HG02938 (cell line): ENCODE results near the gene C2CD3.
"Not testable (repeated sequence)": the region's sequence is repeated elsewhere in the genome, so short reads cannot be mapped to it uniquely, and the experiment has no call there.

ENCODE experiments used
- ATAC-seq: cut with Tn5 transposase; IDR thresholded peaks from one replicate; pipeline ENCODE4 v1.9.1; 2021; ENCODE audit warnings: mild to moderate bottlenecking, moderate library complexity; ENCODE audit not compliant: unreplicated experiment

The C2CD3 gene

DNA sequence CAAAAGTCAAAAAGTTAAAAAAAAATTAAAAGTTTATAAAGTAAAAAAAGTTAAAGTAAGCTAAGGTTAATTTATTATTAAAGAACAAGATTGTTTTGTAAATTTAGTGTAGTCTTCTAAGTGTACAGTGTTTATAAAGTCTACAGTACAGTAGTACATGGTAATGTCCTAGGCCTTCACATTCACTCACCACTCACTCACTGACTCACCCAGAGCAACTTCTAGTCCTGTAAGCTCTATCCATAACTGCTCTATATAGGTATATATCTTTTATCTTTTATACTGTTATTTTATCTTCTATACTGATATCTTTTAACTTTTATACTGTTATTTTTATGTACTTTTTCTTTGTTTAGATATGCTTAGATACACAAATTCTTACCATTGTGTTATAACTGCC lies 11.2 kb downstream of the C2CD3 start:
- no peak for ATAC-seq

DNA sequence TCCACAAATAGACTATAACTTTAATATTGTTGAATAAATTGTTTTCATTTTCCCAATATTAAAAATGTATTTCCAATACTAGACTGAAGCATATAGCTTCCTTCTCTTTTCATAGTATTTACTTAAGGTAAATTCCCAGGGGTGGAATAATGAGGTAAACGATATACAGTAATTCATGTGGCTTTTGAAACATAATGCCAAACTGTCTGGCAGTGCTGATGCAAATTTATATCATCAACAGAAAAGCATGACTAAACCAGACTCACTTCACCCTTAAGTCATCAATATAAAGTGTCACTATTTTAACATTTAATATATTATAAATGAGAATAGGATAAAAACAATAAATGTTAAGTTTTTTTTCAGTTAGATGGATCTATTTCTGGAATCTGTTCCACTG lies 13.6 kb downstream of the C2CD3 start:
- ATAC-seq: no peak

DNA sequence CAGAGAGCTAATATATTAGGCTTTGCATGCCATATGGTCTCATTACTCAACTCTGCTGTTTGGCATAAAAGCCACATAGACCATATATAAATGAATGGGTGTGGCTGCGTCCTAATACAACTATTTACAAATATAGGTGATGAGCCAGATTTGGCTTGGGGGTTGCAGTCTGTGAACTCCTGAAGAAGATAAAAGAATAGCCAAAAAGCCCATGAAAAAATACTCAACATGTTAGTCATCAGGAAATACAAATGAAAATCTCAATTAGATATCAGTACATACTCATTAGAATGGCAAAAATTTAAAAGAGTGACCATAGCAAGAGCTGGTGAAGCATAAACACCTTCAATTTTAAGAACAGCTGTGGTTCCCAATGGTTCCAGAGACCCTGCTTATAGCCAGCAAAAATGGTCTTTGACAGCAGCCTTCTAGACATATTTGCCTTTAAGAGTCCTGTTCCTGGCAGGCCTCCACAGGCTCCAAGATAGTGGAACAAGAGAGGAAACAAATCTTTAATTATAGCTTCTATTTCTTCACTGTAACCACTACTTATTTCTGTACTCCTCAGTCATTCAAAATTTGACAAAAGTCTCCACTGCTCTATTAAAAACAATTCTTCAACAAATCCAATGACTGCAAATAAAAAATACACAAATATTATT lies 16.1 kb downstream of the C2CD3 start:
- ATAC-seq: no peak

DNA sequence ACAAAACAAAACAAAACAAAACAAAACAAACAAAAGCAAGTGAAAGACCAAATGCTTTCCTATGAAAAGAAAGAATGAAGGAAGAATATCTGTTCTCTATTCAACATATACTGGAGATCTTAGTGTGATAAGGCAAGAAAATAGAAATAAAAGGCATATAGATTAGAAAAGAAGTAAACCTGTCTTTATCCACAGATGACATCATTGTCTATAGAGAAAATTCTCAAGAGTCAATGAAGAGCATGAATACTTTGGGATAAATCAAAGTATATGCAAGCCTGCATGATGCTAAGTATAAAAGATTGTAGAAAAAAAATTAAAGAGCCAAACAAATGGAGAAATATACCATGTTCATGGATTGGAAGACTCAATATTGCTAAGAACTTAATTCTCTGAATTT lies 17.6 kb downstream of the C2CD3 start:
- no peak for ATAC-seq

DNA sequence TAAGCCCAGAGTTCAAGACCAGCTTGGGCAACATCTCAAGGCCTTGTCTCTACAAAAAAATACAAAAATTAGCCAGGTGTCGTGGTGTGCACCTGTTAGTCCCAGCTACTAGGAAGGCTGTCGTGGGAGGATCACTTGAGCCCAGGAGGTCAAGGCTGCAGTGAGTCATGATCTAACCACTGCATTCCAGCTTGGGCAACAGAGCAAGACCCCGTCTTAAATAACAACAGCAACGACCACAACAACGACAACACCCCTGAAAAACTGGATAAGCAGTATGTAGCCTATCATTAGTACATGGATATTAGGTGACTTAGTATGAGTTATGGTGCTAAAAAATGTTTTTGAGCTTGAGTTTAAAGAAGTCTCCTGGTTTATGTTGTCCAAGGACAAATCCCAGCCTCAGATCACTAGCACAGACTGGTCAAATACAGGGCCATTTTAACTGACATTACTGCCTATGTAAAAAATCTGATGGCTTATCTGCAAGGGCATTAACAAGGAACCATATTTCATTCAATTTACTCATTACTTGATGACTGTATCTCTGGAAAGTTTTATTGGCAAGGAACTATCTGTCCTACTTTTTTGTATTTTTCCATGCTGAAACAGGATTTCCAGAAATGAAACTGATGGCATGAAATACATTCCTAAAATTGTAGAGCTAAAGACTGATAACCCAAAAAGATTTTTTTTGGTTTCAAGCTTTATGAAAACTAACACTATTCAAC lies 23.4 kb downstream of the C2CD3 start:
- no peak for ATAC-seq

DNA sequence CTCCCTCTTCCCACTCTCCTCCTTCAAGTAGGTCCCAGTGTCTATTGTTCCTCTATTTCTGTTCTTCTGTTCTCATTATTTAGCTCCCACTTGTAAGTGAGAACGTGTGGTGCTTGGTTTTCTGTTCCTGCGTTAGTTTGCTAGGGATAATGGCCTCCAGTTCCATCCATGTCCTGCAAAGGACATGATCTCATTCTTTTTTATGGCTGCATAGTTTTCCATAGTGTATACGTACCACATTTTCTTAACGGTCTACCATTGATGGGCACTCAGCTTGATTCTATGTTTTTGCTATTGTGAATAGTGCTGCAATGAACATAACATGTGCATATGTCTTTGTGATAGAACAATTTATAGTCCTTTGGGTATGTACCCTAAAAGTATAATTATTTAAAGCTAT lies 26.2 kb downstream of the C2CD3 start:
- no peak for ATAC-seq

DNA sequence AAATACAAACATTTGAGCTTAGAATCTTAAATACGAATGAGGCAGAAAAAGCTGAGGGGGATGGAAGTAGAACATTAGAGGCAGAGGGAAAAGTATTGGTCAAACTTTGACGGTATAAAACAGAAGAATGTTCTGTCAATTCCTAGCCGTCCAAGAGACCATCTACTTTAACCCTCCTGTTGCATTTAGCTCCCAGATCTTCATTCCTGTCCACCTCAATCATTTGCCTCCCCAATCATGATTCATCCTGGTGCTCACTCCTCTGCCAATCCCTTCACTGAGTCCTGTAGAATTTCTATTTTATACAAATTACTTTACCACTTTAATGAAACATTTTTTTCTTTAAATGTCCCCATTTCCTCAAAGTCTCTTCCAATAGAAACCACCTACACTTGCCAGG lies 28.2 kb downstream of the C2CD3 start:
- ATAC-seq: no peak

DNA sequence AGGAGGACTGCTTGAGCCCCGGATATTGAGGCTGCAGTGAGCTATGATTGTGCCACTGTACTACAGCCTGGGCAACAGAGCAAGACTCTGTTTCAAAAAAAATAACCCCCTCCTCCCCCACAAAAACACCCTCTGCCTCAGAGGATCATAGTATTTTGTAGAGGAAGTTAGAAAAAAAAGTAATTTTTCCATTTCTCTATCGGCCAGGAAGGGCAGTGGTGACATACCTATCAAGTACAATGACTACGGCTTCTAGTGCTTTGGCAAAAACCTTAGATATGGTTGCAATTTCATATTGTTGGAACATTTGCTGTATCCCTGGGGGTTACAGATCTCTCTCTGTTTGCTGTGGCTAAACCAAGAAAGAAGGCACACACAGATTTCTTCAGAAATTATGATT lies 28.9 kb downstream of the C2CD3 start:
- no peak for ATAC-seq

DNA sequence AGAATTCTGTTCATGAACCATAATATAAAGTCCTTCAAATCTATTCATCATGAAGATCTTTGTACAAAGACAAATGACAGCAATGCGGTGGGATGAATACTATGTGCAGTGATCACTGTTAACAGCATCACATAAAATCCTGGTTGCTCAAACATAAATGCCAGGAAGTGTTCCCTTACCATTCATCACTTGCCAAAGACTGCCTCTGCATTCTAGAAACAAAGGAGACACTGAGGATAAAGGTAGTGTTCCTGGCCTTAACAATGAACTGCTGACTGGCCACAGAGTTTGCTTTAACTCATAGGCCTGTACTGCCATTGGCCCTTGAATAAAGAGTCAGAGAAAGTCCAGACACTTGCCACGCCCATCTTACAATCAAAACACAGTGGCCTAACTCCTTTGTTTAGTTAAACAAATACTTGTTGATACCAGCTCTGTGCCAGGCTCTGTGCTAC lies 29.5 kb downstream of the C2CD3 start:
- ATAC-seq: no peak

DNA sequence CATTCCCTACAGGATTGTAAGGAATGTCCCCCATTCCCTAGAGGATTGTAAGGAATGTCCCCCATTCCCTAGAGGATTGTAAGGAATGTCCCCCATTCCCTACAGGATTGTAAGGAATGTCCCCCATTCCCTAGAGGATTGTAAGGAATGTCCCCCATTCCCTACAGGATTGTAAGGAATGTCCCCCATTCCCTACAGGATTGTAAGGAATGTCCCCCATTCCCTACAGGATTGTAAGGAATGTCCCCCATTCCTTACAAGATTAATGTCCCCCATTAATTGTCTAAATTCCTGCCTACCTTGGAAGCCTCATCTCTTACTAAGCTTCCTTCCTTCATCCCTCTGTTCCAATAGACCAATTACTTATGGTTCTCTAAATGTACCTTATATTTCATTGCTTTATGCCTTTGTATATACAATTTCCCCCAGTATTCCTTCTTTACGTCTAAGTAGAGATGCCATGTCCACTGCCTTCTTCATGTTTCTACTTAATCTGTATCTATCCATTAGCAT lies 30.8 kb downstream of the C2CD3 start:
- not testable (repeated sequence) for ATAC-seq

DNA sequence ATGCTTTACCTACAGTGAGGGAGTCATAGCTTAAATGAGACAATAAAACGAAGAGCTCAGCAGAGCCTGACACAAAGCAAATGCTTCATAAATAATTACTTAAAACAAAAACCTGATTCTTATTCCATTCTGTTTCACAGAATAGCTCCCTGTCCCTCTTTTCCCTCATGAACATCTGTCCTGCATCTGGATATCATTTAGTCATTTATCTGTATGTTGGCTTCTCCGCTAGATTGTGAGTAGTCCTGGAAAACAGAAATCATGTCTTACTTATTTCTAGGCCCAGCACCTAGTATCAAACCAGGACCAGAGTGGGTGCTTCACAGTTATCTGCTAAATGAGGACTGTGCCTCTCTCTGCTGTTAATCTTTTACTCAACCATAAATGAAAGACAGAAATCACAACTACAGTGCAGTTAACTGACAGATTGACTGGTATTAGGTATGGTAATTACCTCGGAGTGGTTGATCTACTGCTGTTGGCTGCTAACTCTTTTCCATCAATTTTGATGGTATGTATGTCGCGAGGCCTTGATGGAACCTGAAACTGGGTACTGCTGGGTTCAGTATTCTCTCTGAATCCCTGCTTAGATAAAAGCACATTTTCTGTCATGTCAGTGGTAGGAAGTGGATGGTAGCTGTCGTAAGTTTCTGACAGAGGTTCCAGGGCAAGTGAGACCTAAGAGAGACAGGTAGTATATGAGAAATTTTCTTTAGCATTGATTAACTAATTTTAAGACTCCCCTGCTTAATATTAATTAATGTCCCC lies 31.5 kb downstream of the C2CD3 start:
- ATAC-seq: no peak

DNA sequence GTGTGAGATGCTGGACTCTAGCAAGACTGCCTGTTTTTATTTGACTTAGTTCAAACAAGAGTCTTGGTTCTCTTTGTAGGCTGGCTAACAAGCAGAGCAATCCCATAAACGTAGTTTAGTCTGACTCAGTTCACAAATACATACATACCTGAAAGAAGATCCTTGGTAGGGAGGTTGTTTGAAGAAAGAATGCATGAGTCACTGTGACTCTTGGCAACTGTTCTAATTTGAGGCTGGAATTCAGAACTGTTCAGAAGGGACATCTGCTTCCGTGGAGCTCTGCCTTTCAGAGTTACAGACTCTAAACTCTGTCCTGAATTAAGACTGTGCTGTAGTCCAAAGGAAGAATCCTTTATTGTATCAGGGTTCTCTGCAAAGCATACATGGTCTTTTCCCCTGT lies 32.2 kb downstream of the C2CD3 start:
- no peak for ATAC-seq

DNA sequence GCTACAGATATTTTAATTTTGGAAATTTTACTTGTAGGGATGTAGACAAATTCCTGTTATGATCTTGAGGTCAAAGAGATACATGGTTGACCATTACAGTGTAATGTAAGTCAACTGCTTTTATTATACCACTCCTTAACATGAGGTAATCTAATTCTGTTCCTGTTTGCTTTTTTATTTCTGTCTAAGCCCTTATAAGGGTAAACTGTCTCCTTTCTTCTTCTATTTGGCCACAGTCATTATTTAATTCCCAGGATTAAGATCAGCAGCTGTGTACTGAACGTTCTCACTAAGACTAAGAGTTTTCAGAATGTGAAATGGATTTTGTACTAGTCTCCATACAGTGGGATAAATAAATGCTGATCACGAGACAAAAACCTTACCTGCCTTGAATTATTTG lies 32.8 kb downstream of the C2CD3 start:
- ATAC-seq: no peak

DNA sequence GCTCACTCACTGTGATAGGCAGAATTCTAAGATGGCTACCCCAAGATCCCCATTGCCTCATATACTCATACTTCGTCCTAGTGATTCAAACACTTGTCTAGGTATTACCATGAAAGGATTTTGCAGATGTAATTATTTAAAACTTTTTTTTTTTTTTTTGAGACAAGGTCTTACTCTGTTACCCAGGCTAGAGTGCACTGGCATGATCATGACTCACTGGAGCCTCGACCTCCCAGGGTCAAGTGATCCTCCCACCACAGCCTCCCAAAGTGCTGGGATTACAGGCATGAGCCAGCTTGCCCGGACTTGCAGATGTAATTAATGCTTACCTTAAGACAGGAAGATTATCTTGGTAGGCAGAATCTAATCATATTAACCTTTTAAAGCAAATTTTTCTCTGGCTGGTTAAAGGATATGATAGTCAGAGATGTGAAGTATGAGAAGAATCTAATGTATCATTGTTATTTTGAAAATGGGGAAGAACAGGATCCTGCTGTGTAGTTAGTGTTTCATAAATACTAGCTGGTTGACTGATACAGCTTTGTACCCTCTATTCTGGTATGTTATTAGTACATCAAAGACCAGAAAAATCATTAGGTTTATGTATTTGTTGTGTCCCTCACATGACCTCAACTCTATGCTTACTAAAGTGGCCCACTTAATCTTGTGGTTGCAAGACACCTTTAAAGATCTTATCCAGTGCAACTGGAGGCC lies 35.5 kb downstream of the C2CD3 start:
- ATAC-seq: no peak

DNA sequence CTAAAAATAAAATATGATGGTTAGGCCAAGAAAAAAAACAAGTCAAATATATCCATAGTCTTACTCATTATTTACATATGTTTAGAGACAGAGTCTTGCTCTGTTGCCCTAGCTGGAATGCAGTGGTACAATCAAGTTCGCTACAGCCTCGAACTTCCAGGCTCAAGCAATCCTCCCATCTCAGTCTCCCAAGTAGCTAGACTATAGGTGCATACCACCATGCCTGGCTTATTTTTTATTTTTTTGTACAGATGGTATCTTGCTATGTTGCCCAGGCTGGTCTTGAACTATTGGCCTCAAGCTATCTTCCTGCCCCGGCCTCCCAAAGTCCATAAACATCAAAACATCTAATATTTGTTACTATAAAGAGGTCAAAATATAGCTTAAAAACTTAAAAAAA lies 36.1 kb downstream of the C2CD3 start:
- no peak for ATAC-seq

DNA sequence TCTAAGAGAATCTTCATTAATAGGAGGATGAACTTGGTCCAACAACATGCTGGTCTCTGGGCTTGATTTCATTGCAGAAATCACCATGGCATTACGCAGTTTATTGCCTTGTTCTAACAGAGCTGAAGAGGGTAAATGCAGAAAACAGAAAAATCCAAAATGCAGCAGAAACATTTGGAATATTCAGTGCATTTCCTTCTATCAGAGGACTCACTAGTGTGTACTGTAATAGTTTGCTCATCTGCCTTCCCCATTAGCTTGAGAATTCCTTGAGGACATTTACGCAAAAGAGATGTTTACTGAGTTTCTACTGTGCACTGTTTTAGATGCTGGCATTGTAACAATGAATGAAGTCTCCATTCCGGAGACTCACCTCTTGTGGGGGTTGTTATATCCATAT lies 37.4 kb downstream of the C2CD3 start:
- ATAC-seq: no peak

DNA sequence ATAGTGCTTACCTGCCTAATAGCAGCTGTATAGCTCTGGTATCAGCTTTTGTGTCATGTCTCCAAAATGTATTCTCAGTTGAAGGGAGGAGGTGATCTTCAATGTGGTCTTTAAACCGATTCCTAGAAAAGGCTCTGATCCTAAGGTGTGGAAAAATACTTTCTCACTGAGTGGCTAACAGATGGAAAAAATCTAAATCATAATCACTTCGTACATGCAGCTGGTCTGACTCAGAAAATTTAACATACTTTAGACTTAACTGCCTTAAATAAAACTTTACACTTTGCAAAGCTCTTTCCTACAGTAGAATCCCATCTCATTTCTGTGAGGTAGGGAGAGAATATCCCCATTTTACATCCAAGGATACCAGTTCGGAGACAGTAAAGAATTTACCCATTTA lies 38.0 kb downstream of the C2CD3 start:
- ATAC-seq: no peak

DNA sequence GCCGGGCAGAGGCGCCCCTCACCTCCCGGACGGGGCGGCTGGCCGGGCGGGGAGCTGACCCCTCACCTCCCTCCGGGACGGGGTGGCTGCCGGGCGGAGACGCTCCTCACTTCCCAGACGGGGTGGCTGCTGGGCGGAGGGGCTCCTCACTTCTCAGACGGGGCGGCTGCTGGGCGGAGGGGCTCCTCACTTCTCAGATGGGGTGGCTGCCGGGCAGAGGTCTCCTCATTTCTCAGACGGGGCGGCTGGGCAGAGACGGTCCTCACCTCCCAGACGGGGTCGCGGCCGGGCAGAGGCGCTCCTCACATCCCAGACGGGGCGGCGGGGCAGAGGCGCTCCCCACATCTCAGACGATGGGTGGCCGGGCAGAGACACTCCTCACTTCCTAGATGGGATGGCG lies 41.7 kb downstream of the C2CD3 start:
- ATAC-seq: not testable (repeated sequence)

DNA sequence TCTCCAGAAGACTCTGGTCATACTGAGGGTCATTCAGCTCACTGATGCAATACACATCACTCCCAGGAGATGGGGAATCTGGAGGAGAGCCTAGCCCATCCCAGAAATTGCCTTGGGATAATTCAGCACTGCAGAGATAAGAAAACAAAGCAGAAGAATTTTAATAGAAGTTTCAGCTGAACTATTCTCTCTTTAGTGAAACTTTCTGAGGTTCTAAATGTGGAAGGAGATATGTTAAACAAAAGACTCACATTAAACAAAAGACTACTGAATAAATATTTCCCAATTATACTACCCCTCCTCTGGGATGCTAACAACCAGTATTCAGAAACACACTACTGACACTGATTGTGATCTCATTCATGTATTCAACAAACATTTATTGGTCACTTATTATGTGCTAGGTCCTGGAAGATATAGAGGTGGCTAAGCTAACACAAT lies 47.8 kb downstream of the C2CD3 start:
- no peak for ATAC-seq

DNA sequence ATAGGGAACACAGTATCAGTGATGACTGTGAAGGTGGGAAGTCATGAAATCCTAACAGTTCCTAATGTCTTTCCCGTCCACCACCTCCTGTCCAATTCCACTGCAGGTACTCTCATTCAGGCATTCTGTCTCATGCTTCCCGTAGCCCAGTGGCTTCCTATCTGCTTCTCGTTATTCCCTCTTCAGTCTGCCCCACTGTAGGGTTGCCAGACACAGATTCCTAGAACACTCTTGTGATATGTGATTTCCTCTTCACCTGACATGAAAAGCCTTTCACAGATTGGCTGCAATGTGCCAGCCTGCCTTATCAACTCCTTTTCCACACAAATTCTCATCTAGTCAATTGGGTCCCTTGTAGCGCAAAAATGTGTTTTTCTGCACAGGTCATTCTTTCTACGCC lies 49.0 kb downstream of the C2CD3 start:
- ATAC-seq: no peak
